GM23248 (cell line): ENCODE results near the gene GTF2A2.

Experiments used
- EZH2 ChIP-seq: fragments of 200-600 bp; sonication (generic); IDR thresholded peaks from 2 replicates; pipeline ENCODE4 v1.6.1; 2018; ENCODE audit warnings: antibody characterized with exemption, mild to moderate bottlenecking; ENCODE audit not compliant: insufficient read depth, poor library complexity, severe bottlenecking
- EZH2phosphoT487 ChIP-seq: fragments of 200-600 bp; sonication (generic); IDR thresholded peaks from 2 replicates; pipeline ENCODE4 v1.6.1; 2018; ENCODE audit warnings: antibody characterized with exemption, moderate library complexity, mild to moderate bottlenecking, low read depth; ENCODE audit not compliant: insufficient read depth

DNA sequence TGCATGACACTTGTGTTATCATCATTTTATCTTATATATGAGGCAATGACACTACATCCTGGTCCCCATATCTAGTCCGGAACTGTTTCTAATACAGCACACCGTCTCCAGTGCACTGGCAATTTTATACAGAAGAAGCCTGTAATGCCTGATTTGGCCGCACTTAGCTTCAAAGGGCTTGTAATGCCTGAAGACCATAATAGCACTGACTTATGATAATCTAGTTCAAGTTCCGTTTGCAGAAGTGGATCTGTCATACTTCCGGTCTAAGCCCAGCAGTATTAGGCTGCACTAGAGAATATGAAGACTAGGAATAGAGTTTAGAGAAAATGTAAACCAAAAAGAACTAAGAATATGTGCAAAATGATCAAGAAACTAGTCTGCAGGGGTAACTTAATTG lies 30.5 kb upstream of the GTF2A2 start:
- TF ChIP-seq EZH2phosphoT487 (no peak), EZH2 (no peak)
